Endothelial cell of umbilical vein (primary cell): ENCODE data around the gene NRDE2. TPM values are rescaled to one million over a fixed set of nuclear protein-coding genes. Genes with fewer than 3 reads are reported as not detected.
"Not testable (repeated sequence)": the region's sequence is repeated elsewhere in the genome, so short reads cannot be mapped to it uniquely, and the experiment has no call there.

Experiments
- BruUV-seq: library from RNA; stranded (reverse); fragments of 400-500 nt; replicated peaks from 2 replicates; lab custom pipeline; 2021; lab: Mats Ljungman, UMichigan
- CTCF ChIA-PET: fragments of 300-600, 350-600 bp; sonication (Branson Sonifier 250); formaldehyde crosslinking; loops from one replicate; lab custom pipeline; 2021; ENCODE audit warnings: antibody characterized with exemption, inconsistent platforms; lab: Charles Lee
- POLR2A ChIA-PET: fragments of 300-600, 350-600 bp; sonication (Branson Sonifier 250); formaldehyde crosslinking; loops from one replicate; lab custom pipeline; 2021; ENCODE audit warnings: antibody characterized with exemption, inconsistent platforms; lab: Charles Lee
- DNase-seq: peaks from one replicate; pipeline ENCODE4 v3.0.0-alpha.2; 2011; ENCODE audit warnings: low read depth, low spot score
- FAIRE-seq: peaks from 2 replicates; lab custom pipeline; 2011; peaks lifted over from hg19 to GRCh38; lab: Jason Lieb, UNC
- H2AFZ ChIP-seq: 2 replicates; pipeline ENCODE4 v1.6.0; 2012; ENCODE audit warnings: low read depth, low read length, control low read depth, inconsistent platforms
- H3K27ac ChIP-seq: 2 replicates; pipeline ENCODE4 v1.5.1; 2011; ENCODE audit warnings: low read depth, mild to moderate bottlenecking, control low read depth, low read length, moderate library complexity; ENCODE audit not compliant: insufficient read depth
- H3K27me3 ChIP-seq, 2 experiments: 2 replicates each; pipeline versions ENCODE4 v1.6.0 to v1.6.1; 2011; ENCODE audit warnings: low read length in 2 of 2, mixed read lengths in 1 of 2; ENCODE audit not compliant: control insufficient read depth in 2 of 2, insufficient read depth in 2 of 2
- H3K36me3 ChIP-seq, 2 experiments: 2 replicates in 1 of 2; 3 replicates in 1 of 2; pipeline ENCODE4 v1.5.1; 2011; ENCODE audit warnings: low read length in 2 of 2, mild to moderate bottlenecking in 1 of 2, moderate library complexity in 1 of 2; ENCODE audit not compliant: control insufficient read depth in 2 of 2, insufficient read depth in 2 of 2; ENCODE audit errors: extremely low read depth in 1 of 2
- H3K4me1 ChIP-seq: 3 replicates; pipeline ENCODE4 v1.5.1; 2011; ENCODE audit warnings: mild to moderate bottlenecking, low read length; ENCODE audit not compliant: control insufficient read depth, insufficient read depth; ENCODE audit errors: extremely low read depth
- H3K4me2 ChIP-seq: 2 replicates; pipeline ENCODE4 v1.6.1; 2011; ENCODE audit warnings: low read length, control low read depth, mixed read lengths; ENCODE audit not compliant: insufficient read depth
- H3K4me3 ChIP-seq, 3 experiments: fragments of 200-600 bp in 1 of 3; sonication (generic), shearing (Covaris generic) in 1 of 3; replicated peaks in 1 of 3; 2 replicates each; pipeline ENCODE4 v1.5.1; 2011 to 2016; ENCODE audit warnings: control low read depth in 3 of 3, low read length in 3 of 3, mild to moderate bottlenecking in 2 of 3, inconsistent platforms in 1 of 3, low read depth in 1 of 3, moderate library complexity in 1 of 3; ENCODE audit not compliant: insufficient read depth in 1 of 3
- H3K79me2 ChIP-seq: 2 replicates; pipeline ENCODE4 v1.6.0; 2012; ENCODE audit warnings: low read length, inconsistent platforms; ENCODE audit not compliant: control insufficient read depth, insufficient read depth
- H3K9ac ChIP-seq: replicated peaks from 2 replicates; pipeline ENCODE3; 2011; ENCODE audit warnings: low read length, control low read depth; ENCODE audit not compliant: insufficient read depth; ENCODE audit errors: extremely low read depth
- H3K9me1 ChIP-seq: replicated peaks from 3 replicates; pipeline ENCODE4 v1.6.0; 2011; ENCODE audit warnings: mild to moderate bottlenecking, low read length; ENCODE audit not compliant: control insufficient read depth, insufficient read depth; ENCODE audit errors: extremely low read depth
- H3K9me3 ChIP-seq: replicated peaks from 2 replicates; pipeline ENCODE4 v1.5.1; 2012; ENCODE audit warnings: low read length, inconsistent platforms; ENCODE audit not compliant: control insufficient read depth, insufficient read depth
- H4K20me1 ChIP-seq: replicated peaks from 2 replicates; pipeline ENCODE3; 2011; ENCODE audit warnings: mild to moderate bottlenecking, low read length; ENCODE audit not compliant: control insufficient read depth, insufficient read depth; ENCODE audit errors: extremely low read depth
- EZH2 ChIP-seq: IDR thresholded peaks from 2 replicates; pipeline ENCODE4 v1.6.1; 2012; ENCODE audit warnings: borderline replicate concordance, low read depth, mild to moderate bottlenecking, moderate library complexity, low read length, inconsistent platforms; ENCODE audit not compliant: severe bottlenecking
- FOS ChIP-seq: IDR thresholded peaks from 2 replicates; pipeline ENCODE4 v1.6.1; 2011; ENCODE audit warnings: mild to moderate bottlenecking, low read length, moderate library complexity, borderline replicate concordance; ENCODE audit not compliant: insufficient read depth
- GATA2 ChIP-seq: IDR thresholded peaks from 2 replicates; pipeline ENCODE4 v1.7.0; 2011; ENCODE audit warnings: low read depth, mild to moderate bottlenecking, moderate library complexity, mixed read lengths, low read length; ENCODE audit not compliant: insufficient read length, insufficient read depth
- JUN ChIP-seq: IDR thresholded peaks from 2 replicates; pipeline ENCODE4 v1.6.1; 2011; ENCODE audit warnings: borderline replicate concordance, low read depth; ENCODE audit not compliant: insufficient read length, insufficient read depth
- MYC ChIP-seq: IDR thresholded peaks from one replicate; pipeline ENCODE4 v1.6.1; 2011; ENCODE audit warnings: mild to moderate bottlenecking, low read depth, low read length
- POLR2A ChIP-seq: IDR thresholded peaks from 2 replicates; pipeline ENCODE4 v1.6.1; 2012; ENCODE audit warnings: low read depth, mild to moderate bottlenecking, control low read depth, low read length
- POLR2AphosphoS5 ChIP-seq: IDR thresholded peaks from 2 replicates; pipeline ENCODE4 v1.6.1; 2012; ENCODE audit warnings: low read depth, mild to moderate bottlenecking, control low read depth, low read length, moderate library complexity; ENCODE audit not compliant: insufficient read depth
- dilution Hi-C: fragments of 300-500 bp; cut with MboI; formaldehyde crosslinking; loops from one replicate; pipeline ENCODE4 v1.15.0; 2019; ENCODE audit warnings: low sequenced_read_pairs; ENCODE audit not compliant: extremely low pct_ligation_motif_present
- intact Hi-C: fragments of 100-400 bp; cut with micrococcal nuclease; formaldehyde crosslinking; loops from one replicate; pipeline ENCODE4 v1.10.0; 2022
- polyA plus RNA-seq, 4 experiments: library from polyadenylated mRNA; depleted of rRNA in 3 of 4; stranded (reverse) in 3 of 4; unstranded in 1 of 4; fragments of >200 nt; gene quantifications; 2 replicates each; pipeline versions ENCODE4 v1.2.1 to v1.2.3, GENCODE V29; 2011 to 2012; ENCODE audit warnings: missing spikeins in 1 of 4
- total RNA-seq: library from RNA; stranded (reverse); gene quantifications from 2 replicates; pipeline ENCODE4 v1.2.3, GENCODE V29; 2021
- TF ChIP-seq, protein P1 (sequence below): IDR thresholded peaks from 2 replicates; pipeline ENCODE4 v1.6.1; 2011; ENCODE audit not compliant: insufficient read depth, insufficient read length
- TF ChIP-seq, protein P2 (sequence below), 2 donors: IDR thresholded peaks; 1 replicate in 1 of 2; 2 replicates in 1 of 2; pipeline ENCODE4 v1.5.1; 2011; ENCODE audit warnings: low read length in 2 of 2, mild to moderate bottlenecking in 2 of 2, moderate library complexity in 2 of 2, control low read depth in 1 of 2, inconsistent platforms in 1 of 2, low read depth in 1 of 2; ENCODE audit not compliant: insufficient read depth in 1 of 2; ENCODE audit errors: extremely low read depth in 1 of 2

Gene NRDE2
- total and polyA plus RNA-seq, 2 donors (not counting 3 experiments of a cell fraction or from before 2014, with no cell fraction given): 8.5 to 22.1 TPM

DNA sequence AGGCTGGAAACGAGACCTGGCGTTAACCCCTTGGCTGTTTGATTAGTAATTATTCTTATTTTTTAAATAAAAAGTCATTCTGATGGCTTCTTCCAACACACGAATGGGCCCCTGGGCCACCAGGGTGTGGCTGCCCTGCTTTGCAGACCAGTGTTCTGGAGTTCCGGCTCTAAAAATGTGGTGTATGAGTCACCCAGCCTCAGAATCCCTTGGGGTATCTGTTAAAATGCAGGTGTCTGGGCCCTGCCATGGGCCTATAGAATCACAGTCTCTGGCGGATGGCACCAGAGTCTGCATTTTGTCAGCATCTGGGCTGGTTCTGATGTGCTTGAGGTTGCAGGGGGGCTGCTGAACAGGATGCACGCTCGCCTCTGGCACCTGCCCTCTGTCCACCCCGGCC lies 77.9 kb downstream of the NRDE2 start:
- POLR2A ChIA-PET: no interaction called here
- no peak for DNase-seq
- no peak overlapping the region for H2AFZ ChIP-seq
- peaks cover 0 to 2% of the 10 kb centered on the region in 2 experiments for H3K27me3 ChIP-seq
- H4K20me1 ChIP-seq: no peaks in the 10 kb centered on the region
- dilution Hi-C loops: no loop called here
- no peak overlapping the region for H3K27ac ChIP-seq
- no peak overlapping the region for H3K4me2 ChIP-seq
- no peaks in the 10 kb centered on the region for H3K9me1 ChIP-seq
- TF ChIP-seq POLR2AphosphoS5 (no peak), GATA2 (no peak)
- H3K9me3 ChIP-seq: no peaks in the 10 kb centered on the region
- no peaks in the 10 kb centered on the region for H3K36me3 ChIP-seq
- intact Hi-C loops: loop anchor here (5.0 kb wide), 1 partner anchor 197 kb away; no protein-coding TSS in a partner anchor
- H3K4me1 ChIP-seq: peaks cover 5% of the 10 kb centered on the region
- FAIRE-seq: no peak
- peaks cover 25% of the 10 kb centered on the region for H3K79me2 ChIP-seq
- no peak overlapping the region for H3K4me3 ChIP-seq
- BruUV-seq: no TSS peak
- no peak overlapping the region for H3K9ac ChIP-seq
- CTCF ChIA-PET: interaction anchor here (1.0 kb wide), 1 partner anchor 280 kb away, joined by 3 read pairs; no protein-coding TSS in a partner anchor

DNA sequence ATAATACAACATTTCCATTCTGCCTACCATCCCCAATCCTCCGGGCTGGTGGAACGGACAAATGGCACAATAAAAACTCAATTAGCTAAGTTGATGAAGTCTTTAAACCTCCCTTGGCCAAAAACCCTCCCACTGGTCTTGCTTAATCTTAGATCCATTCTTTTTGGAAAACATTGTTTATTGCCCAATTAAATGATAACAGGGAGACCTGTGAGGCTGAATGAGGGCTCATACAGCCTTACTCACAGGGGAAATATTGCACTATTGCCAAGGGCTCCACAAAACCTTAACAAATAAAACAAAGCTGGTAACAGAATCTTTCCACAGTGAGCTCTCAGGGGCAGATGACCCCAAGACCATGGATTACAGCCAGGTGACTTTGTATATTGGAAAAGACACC lies 83.1 kb downstream of the NRDE2 start:
- H3K9me1 ChIP-seq: no peaks in the 10 kb centered on the region
- TF ChIP-seq, protein P1, sequence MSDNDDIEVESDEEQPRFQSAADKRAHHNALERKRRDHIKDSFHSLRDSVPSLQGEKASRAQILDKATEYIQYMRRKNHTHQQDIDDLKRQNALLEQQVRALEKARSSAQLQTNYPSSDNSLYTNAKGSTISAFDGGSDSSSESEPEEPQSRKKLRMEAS: no peak
- TF ChIP-seq POLR2AphosphoS5 (no peak), JUN (no peak), GATA2 (no peak), FOS (no peak), EZH2 (no peak), POLR2A (no peak), MYC (no peak)
- TF ChIP-seq, protein P2, sequence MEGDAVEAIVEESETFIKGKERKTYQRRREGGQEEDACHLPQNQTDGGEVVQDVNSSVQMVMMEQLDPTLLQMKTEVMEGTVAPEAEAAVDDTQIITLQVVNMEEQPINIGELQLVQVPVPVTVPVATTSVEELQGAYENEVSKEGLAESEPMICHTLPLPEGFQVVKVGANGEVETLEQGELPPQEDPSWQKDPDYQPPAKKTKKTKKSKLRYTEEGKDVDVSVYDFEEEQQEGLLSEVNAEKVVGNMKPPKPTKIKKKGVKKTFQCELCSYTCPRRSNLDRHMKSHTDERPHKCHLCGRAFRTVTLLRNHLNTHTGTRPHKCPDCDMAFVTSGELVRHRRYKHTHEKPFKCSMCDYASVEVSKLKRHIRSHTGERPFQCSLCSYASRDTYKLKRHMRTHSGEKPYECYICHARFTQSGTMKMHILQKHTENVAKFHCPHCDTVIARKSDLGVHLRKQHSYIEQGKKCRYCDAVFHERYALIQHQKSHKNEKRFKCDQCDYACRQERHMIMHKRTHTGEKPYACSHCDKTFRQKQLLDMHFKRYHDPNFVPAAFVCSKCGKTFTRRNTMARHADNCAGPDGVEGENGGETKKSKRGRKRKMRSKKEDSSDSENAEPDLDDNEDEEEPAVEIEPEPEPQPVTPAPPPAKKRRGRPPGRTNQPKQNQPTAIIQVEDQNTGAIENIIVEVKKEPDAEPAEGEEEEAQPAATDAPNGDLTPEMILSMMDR (IDR thresholded peaks at IDR 0.05; ENCODE audit: extremely low read depth in 1 of 2, insufficient read depth in 1 of 2, low read depth in 1 of 2, low read length in 2 of 2): no peak

DNA sequence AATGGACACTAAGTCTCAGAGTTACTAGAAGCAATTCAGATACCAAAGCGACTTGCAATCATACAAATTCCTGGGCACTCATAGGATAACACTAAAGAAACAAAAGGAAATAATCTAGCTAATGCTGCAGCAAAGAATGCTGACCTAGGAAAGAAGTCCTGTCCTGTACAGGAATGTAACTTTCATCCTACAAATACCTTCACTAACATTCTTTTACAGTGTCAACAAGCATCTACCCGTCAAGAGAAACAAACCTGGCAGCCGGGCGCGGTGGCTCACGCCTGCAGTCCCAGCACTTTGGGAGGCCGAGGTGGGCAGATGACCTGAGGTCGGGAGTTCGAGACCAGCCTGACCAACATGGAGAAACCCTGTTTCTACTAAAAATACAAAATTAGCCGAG lies 84.3 kb downstream of the NRDE2 start:
- CTCF ChIA-PET: interaction anchor here (1.0 kb wide), 1 partner anchor 274 kb away, joined by 3 read pairs; no protein-coding TSS in a partner anchor
- FAIRE-seq, H3K9ac ChIP-seq, H3K27ac ChIP-seq, H3K9me3 ChIP-seq, DNase-seq, BruUV-seq, H3K4me1 ChIP-seq, dilution Hi-C loops, H3K4me2 ChIP-seq, H2AFZ ChIP-seq, intact Hi-C loops, POLR2A ChIA-PET, H3K36me3 ChIP-seq, H4K20me1 ChIP-seq, H3K79me2 ChIP-seq, H3K4me3 ChIP-seq, H3K9me1 ChIP-seq, H3K27me3 ChIP-seq: not testable (repeated sequence)

More for the DNA sequence above, 83.1 kb downstream of the NRDE2 start:
- H3K79me2 ChIP-seq: no peaks in the 10 kb centered on the region
- dilution Hi-C loops: no loop called here
- no peak overlapping the region for H2AFZ ChIP-seq
- no peaks in the 10 kb centered on the region for H3K9me3 ChIP-seq
- no peaks in the 10 kb centered on the region for H3K36me3 ChIP-seq
- no peak overlapping the region for H3K4me3 ChIP-seq
- no peak for DNase-seq
- CTCF ChIA-PET: no interaction called here
- no peak overlapping the region for H3K9ac ChIP-seq
- POLR2A ChIA-PET: no interaction called here
- BruUV-seq: no TSS peak
- H3K4me1 ChIP-seq: no peaks in the 10 kb centered on the region
- intact Hi-C loops: no loop called here
- H3K27me3 ChIP-seq: peaks cover 1 to 2% of the 10 kb centered on the region in 2 experiments
- H3K27ac ChIP-seq: no peak overlapping the region
- H4K20me1 ChIP-seq: no peaks in the 10 kb centered on the region
- FAIRE-seq: no peak
- no peak overlapping the region for H3K4me2 ChIP-seq
